Activated T-cell treated with anti-CD3 and anti-CD28 coated beads, Interleukin-2, amount 50 U/mL, for 72 hours (primary cell): ENCODE data around the gene FNDC11. TPM values are rescaled to one million over a fixed set of nuclear protein-coding genes. Genes with fewer than 3 reads are reported as not detected.
"Not testable (repeated sequence)": the region's sequence is repeated elsewhere in the genome, so short reads cannot be mapped to it uniquely, and the experiment has no call there.

Experiments used
- ATAC-seq, 2 donors: fragments of 150-1000 bp; cut with Tn5 transposase; replicated peaks in 1 of 2; 2 replicates each; pipeline ENCODE4 v1.10.0; 2021; ENCODE audit warnings: moderate library complexity in 2 of 2, mild to moderate bottlenecking in 1 of 2
- DNase-seq, 2 donors: peaks; one replicate each; pipeline ENCODE4 v3.0.0; 2021 to 2022; ENCODE audit warnings: mixed read lengths in 1 of 2
- H3K27ac Mint-ChIP-seq: one replicate; pipeline ENCODE4 v1.8.0; 2022; ENCODE audit warnings: mild to moderate bottlenecking, moderate library complexity, mixed read lengths
- H3K27me3 Mint-ChIP-seq: one replicate; pipeline ENCODE4 v1.8.0; 2022; ENCODE audit warnings: low read depth, mixed read lengths
- H3K36me3 Mint-ChIP-seq, 2 donors: one replicate each; pipeline ENCODE4 v1.8.0; 2022; ENCODE audit warnings: mixed read lengths in 2 of 2, mild to moderate bottlenecking in 1 of 2; ENCODE audit not compliant: insufficient read depth in 2 of 2
- H3K4me1 Mint-ChIP-seq: one replicate; pipeline ENCODE4 v1.8.0; 2022; ENCODE audit warnings: low read depth, mixed read lengths
- H3K4me3 Mint-ChIP-seq, 2 donors: one replicate each; pipeline ENCODE4 v1.8.0; 2022; ENCODE audit warnings: mild to moderate bottlenecking in 2 of 2, mixed read lengths in 2 of 2, moderate library complexity in 2 of 2
- H3K9me3 Mint-ChIP-seq, 2 donors: one replicate each; pipeline ENCODE4 v1.8.0; 2022; ENCODE audit warnings: mixed read lengths in 2 of 2
- total RNA-seq, 2 donors: library from RNA; stranded (reverse); gene quantifications; one replicate each; pipeline ENCODE4 v1.2.3, GENCODE V29; 2022

FNDC11 gene
- total RNA-seq, 2 donors from 2014 or later: 0.67 to 0.74 TPM

GRCh38 chr20:63565699-63566335 is 11.9 kb downstream of the FNDC11 start:
- Mint-ChIP-seq H3K27ac (no peak overlapping the region), H3K36me3 (no peaks in the 10 kb centered on the region), H3K4me1 (peaks cover 13% of the 10 kb centered on the region), H3K4me3 (no peak overlapping the region), H3K9me3 (no peaks in the 10 kb centered on the region), H3K27me3 (no peaks in the 10 kb centered on the region)
- no peak for ATAC-seq
- no peak for DNase-seq

GRCh38 chr20:63566395-63567135 is 12.6 kb downstream of the FNDC11 start:
- Mint-ChIP-seq H3K27ac (no peak overlapping the region), H3K4me3 (peak overlapping the region; percentile 42 to 83), H3K36me3 (no peaks in the 10 kb centered on the region), H3K4me1 (peaks cover 13% of the 10 kb centered on the region), H3K9me3 (no peaks in the 10 kb centered on the region), H3K27me3 (no peaks in the 10 kb centered on the region)
- DNase-seq: no peak
- ATAC-seq: no peak

- H3K4me1 Mint-ChIP-seq: peaks cover 13% of the 10 kb centered on the region
- peak in 1 of 2 donors; percentile 1 for ATAC-seq
- peak overlapping the region; percentile 42 to 83 for H3K4me3 Mint-ChIP-seq
- H3K9me3 Mint-ChIP-seq: no peaks in the 10 kb centered on the region
- no peaks in the 10 kb centered on the region for H3K27me3 Mint-ChIP-seq
- DNase-seq: no peak
- no peaks in the 10 kb centered on the region for H3K36me3 Mint-ChIP-seq
- no peak overlapping the region for H3K27ac Mint-ChIP-seq
Measured at GRCh38 chr20:63567136-63567385, 13.1 kb downstream of the FNDC11 start.

GRCh38 chr20:63567386-63568169 is 13.6 kb downstream of the FNDC11 start:
- Mint-ChIP-seq H3K4me1 (peaks cover 13% of the 10 kb centered on the region), H3K27ac (peak overlapping the region; percentile 70), H3K27me3 (no peaks in the 10 kb centered on the region), H3K9me3 (no peaks in the 10 kb centered on the region), H3K4me3 (peak overlapping the region; percentile 74 to 83), H3K36me3 (no peaks in the 10 kb centered on the region)
- DNase-seq: peak; percentile 70 to 76
- ATAC-seq: peak; percentile 85 to 88

GRCh38 chr20:63568170-63568981 is 14.4 kb downstream of the FNDC11 start:
- Mint-ChIP-seq H3K27me3 (no peaks in the 10 kb centered on the region), H3K9me3 (no peaks in the 10 kb centered on the region), H3K4me1 (peaks cover 13% of the 10 kb centered on the region), H3K4me3 (peak overlapping the region; percentile 74 to 83), H3K36me3 (no peaks in the 10 kb centered on the region), H3K27ac (peak overlapping the region; percentile 65)
- DNase-seq: no peak
- peak; percentile 3 to 23 for ATAC-seq

- ATAC-seq (no peak), DNase-seq (no peak)
- Mint-ChIP-seq H3K4me1 (peaks cover 13% of the 10 kb centered on the region), H3K9me3 (no peaks in the 10 kb centered on the region), H3K27me3 (no peaks in the 10 kb centered on the region), H3K4me3 (peak overlapping the region in 1 of 2 donors; percentile 9), H3K27ac (no peak overlapping the region), H3K36me3 (no peaks in the 10 kb centered on the region)
Measured at GRCh38 chr20:63568986-63569949, 15.3 kb downstream of the FNDC11 start.

- Mint-ChIP-seq H3K27me3 (no peaks in the 10 kb centered on the region), H3K27ac (no peak overlapping the region), H3K4me3 (no peak overlapping the region), H3K9me3 (no peaks in the 10 kb centered on the region), H3K36me3 (no peaks in the 10 kb centered on the region), H3K4me1 (peaks cover 13% of the 10 kb centered on the region)
- ATAC-seq (no peak), DNase-seq (no peak)
Measured at GRCh38 chr20:63570281-63571086, 16.5 kb downstream of the FNDC11 start.

GRCh38 chr20:63571087-63571478 is 17.1 kb downstream of the FNDC11 start:
- not testable (repeated sequence) for H3K27me3 Mint-ChIP-seq, H3K4me3 Mint-ChIP-seq, DNase-seq, ATAC-seq, H3K36me3 Mint-ChIP-seq, H3K27ac Mint-ChIP-seq, H3K9me3 Mint-ChIP-seq
- H3K4me1 Mint-ChIP-seq: peaks cover 13% of the 10 kb centered on the region

- Mint-ChIP-seq H3K4me3 (no peak overlapping the region), H3K9me3 (no peaks in the 10 kb centered on the region), H3K27ac (no peak overlapping the region), H3K27me3 (peaks cover 10% of the 10 kb centered on the region), H3K4me1 (peaks cover 15% of the 10 kb centered on the region), H3K36me3 (no peaks in the 10 kb centered on the region)
- ATAC-seq: no peak
- no peak for DNase-seq
Measured at GRCh38 chr20:63572071-63572787, 18.3 kb downstream of the FNDC11 start.

- H3K9me3 Mint-ChIP-seq: no peaks in the 10 kb centered on the region
- no peak for DNase-seq
- no peak overlapping the region for H3K27ac Mint-ChIP-seq
Measured at GRCh38 chr20:63572788-63573646, 19.1 kb downstream of the FNDC11 start.

More at GRCh38 chr20:63572788-63573646, 19.1 kb downstream of the FNDC11 start:
- H3K27me3 Mint-ChIP-seq: peaks cover 10% of the 10 kb centered on the region
- peak overlapping the region; percentile 79 to 86 for H3K4me3 Mint-ChIP-seq
- ATAC-seq: no peak
- H3K4me1 Mint-ChIP-seq: peaks cover 7% of the 10 kb centered on the region
- no peaks in the 10 kb centered on the region for H3K36me3 Mint-ChIP-seq
